ENCODE results near the gene RBMS1.
"Not testable (repeated sequence)": the region's sequence is repeated elsewhere in the genome, so short reads cannot be mapped to it uniquely, and the experiment has no call there.

The RBMS1 gene

GRCh38 chr2:160430001-160430344, 63.6 kb downstream of the RBMS1 start:
- DNase-seq, result no peak

GRCh38 chr2:160429248-160430000, 64.2 kb downstream of the RBMS1 start:
- peak; percentile 62 for DNase-seq

- DNase-seq, result no peak
These were observed 65.2 kb downstream of the RBMS1 start for GRCh38 chr2:160428405-160428763.

GRCh38 chr2:160427629-160428404, 65.8 kb downstream of the RBMS1 start:
- peak; percentile 71 for DNase-seq

GRCh38 chr2:160426604-160427003, 67.0 kb downstream of the RBMS1 start:
- no peak for DNase-seq

GRCh38 chr2:160425434-160426151, 68.0 kb downstream of the RBMS1 start:
- no peak for DNase-seq

- no peak for DNase-seq
These were observed 70.5 kb downstream of the RBMS1 start for GRCh38 chr2:160423126-160423525.

- not testable (repeated sequence) for DNase-seq
These were observed 71.7 kb downstream of the RBMS1 start for GRCh38 chr2:160421646-160422501.

- DNase-seq, result no peak
These were observed 72.9 kb downstream of the RBMS1 start for GRCh38 chr2:160420711-160421110.

GRCh38 chr2:160419776-160420505, 73.7 kb downstream of the RBMS1 start:
- no peak for DNase-seq

GRCh38 chr2:160418853-160419252, 74.8 kb downstream of the RBMS1 start:
- no peak for DNase-seq

- DNase-seq, result no peak
These were observed 75.2 kb downstream of the RBMS1 start for GRCh38 chr2:160418398-160418765.

GRCh38 chr2:160417745-160418397, 75.7 kb downstream of the RBMS1 start:
- DNase-seq, result peak; percentile 66

- DNase-seq, result no peak
These were observed 77.6 kb downstream of the RBMS1 start for GRCh38 chr2:160415991-160416390.

- DNase-seq, result peak; percentile 28
These were observed 81.7 kb downstream of the RBMS1 start for GRCh38 chr2:160411955-160412354.

GRCh38 chr2:160411167-160411566, 82.4 kb downstream of the RBMS1 start:
- peak; percentile 79 for DNase-seq

GRCh38 chr2:160409480-160409879, 84.1 kb downstream of the RBMS1 start:
- no peak for DNase-seq

- DNase-seq, result no peak
These were observed 84.7 kb downstream of the RBMS1 start for GRCh38 chr2:160408959-160409291.

- no peak for DNase-seq
These were observed 85.2 kb downstream of the RBMS1 start for GRCh38 chr2:160408173-160408958.

- peak; percentile 60 for DNase-seq
These were observed 86.0 kb downstream of the RBMS1 start for GRCh38 chr2:160407393-160408172.
